Measurements from ENCODE around the gene TK2. TPM values are rescaled to one million over a fixed set of nuclear protein-coding genes. Genes with fewer than 3 reads are reported as not detected.

TK2 gene
- total RNA-seq, 2 donors from 2014 or later: 7.9 to 11.5 TPM

- no peak within 1 kb of the TSS for H3K27ac Mint-ChIP-seq
- no peak for DNase-seq
These were observed 16.4 kb upstream of the TK2 start, which contains the start of gene CMTM1 for GRCh38 chr16:66566051-66566901. Gene CMTM1, plus strand, starts transcription at chr16:66566439. Its CDS starts 75 bp downstream, at chr16:66566514.

GRCh38 chr16:66563574-66564334 lies 13.8 kb upstream of the TK2 start:
- H3K4me3 ChIP-seq (ENCODE audit: low read length): no peak overlapping the region
- Mint-ChIP-seq H3K4me1 (no peaks in the 10 kb centered on the region), H3K27me3 (ENCODE audit: insufficient read depth) (peaks cover 1% of the 10 kb centered on the region), H3K4me3 (no peak overlapping the region), H3K27ac (no peak overlapping the region), H3K36me3 (ENCODE audit: low read depth) (peaks cover 26% of the 10 kb centered on the region), H3K9me3 (no peaks in the 10 kb centered on the region)
- TF ChIP-seq CTCF (conservative IDR thresholded peaks at IDR 0.05): no peak
- DNase-seq: no peak
- no peak overlapping the region for H3K9ac ChIP-seq (ENCODE audit: extremely low read depth, low read length, poor library complexity, severe bottlenecking)
- peaks cover 8% of the 10 kb centered on the region for H3K36me3 ChIP-seq (ENCODE audit: control insufficient read depth, insufficient read depth, low read length)
- 93 to 100% methylated on average over 1 to 2 of the region's 2 CpGs for WGBS, 2 experiments (ENCODE audit: insufficient coverage in 1 of 2, insufficient read length in 1 of 2)
- no peaks in the 10 kb centered on the region for H3K4me1 ChIP-seq (ENCODE audit: control insufficient read depth, insufficient read depth, low read length)
- no peaks in the 10 kb centered on the region for H3K27me3 ChIP-seq (ENCODE audit: control insufficient read depth, insufficient read depth, low read length, poor library complexity, severe bottlenecking)
- H3K27ac ChIP-seq (ENCODE audit: low read depth, low read length): no peak overlapping the region
- no peaks in the 10 kb centered on the region for H3K9me3 ChIP-seq (ENCODE audit: control insufficient read depth, low read length)

More at GRCh38 chr16:66566051-66566901, 16.4 kb upstream of the TK2 start, which contains the start of gene CMTM1:
- TF ChIP-seq CTCF (conservative IDR thresholded peaks at IDR 0.05): no peak
- peaks cover 1% of the 10 kb centered on the region for H3K27me3 Mint-ChIP-seq (ENCODE audit: insufficient read depth)
- H3K4me3 Mint-ChIP-seq: no peak within 1 kb of the TSS
- H3K9ac ChIP-seq (ENCODE audit: extremely low read depth, low read length, poor library complexity, severe bottlenecking): no peak within 1 kb of the TSS
- H3K9me3 ChIP-seq (ENCODE audit: control insufficient read depth, low read length): no peaks in the 10 kb centered on the region
- 97 to 98% methylated on average over 34 to 54 of the region's 54 CpGs for WGBS, 2 experiments (ENCODE audit: insufficient coverage in 1 of 2, insufficient read length in 1 of 2)
- no peaks in the 10 kb centered on the region for H3K27me3 ChIP-seq (ENCODE audit: control insufficient read depth, insufficient read depth, low read length, poor library complexity, severe bottlenecking)
- H3K4me1 Mint-ChIP-seq: no peaks in the 10 kb centered on the region
- H3K27ac ChIP-seq (ENCODE audit: low read depth, low read length): no peak within 1 kb of the TSS
- peaks cover 8% of the 10 kb centered on the region for H3K36me3 ChIP-seq (ENCODE audit: control insufficient read depth, insufficient read depth, low read length)
- H3K36me3 Mint-ChIP-seq (ENCODE audit: low read depth): peaks cover 24% of the 10 kb centered on the region
- no peak within 1 kb of the TSS for H3K4me3 ChIP-seq (ENCODE audit: low read length)
- H3K9me3 Mint-ChIP-seq: no peaks in the 10 kb centered on the region
- H3K4me1 ChIP-seq (ENCODE audit: control insufficient read depth, insufficient read depth, low read length): no peaks in the 10 kb centered on the region

DNA sequence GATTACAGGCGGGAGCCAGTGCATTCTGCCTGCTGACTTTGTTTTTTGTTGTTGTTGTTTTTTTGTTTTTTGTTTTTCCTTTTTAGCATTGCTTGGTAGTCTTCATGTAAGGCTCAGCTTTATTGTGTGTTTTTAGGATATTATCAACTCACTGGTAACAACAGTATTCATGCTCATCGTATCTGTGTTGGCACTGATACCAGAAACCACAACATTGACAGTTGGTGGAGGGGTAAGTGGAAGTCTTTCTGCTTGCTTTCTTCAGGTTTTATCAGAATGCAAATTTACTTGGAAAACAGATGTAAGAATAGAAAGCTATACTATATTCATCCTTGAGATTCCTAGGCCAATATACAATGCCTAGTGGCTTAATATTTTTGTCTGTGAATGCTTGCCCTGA lies 13.1 kb upstream of the TK2 start:
- Mint-ChIP-seq H3K27ac (no peak overlapping the region), H3K27me3 (ENCODE audit: insufficient read depth) (peaks cover 1% of the 10 kb centered on the region), H3K4me3 (no peak overlapping the region), H3K4me1 (no peaks in the 10 kb centered on the region), H3K9me3 (no peaks in the 10 kb centered on the region), H3K36me3 (ENCODE audit: low read depth) (peaks cover 30% of the 10 kb centered on the region)
- H3K27me3 ChIP-seq (ENCODE audit: control insufficient read depth, insufficient read depth, low read length, poor library complexity, severe bottlenecking): no peaks in the 10 kb centered on the region
- H3K9me3 ChIP-seq (ENCODE audit: control insufficient read depth, low read length): no peaks in the 10 kb centered on the region
- no peaks in the 10 kb centered on the region for H3K4me1 ChIP-seq (ENCODE audit: control insufficient read depth, insufficient read depth, low read length)
- H3K27ac ChIP-seq (ENCODE audit: low read depth, low read length): no peak overlapping the region
- H3K9ac ChIP-seq (ENCODE audit: extremely low read depth, low read length, poor library complexity, severe bottlenecking): no peak overlapping the region
- peaks cover 14% of the 10 kb centered on the region for H3K36me3 ChIP-seq (ENCODE audit: control insufficient read depth, insufficient read depth, low read length)
- H3K4me3 ChIP-seq (ENCODE audit: low read length): no peak overlapping the region
- TF ChIP-seq CTCF (conservative IDR thresholded peaks at IDR 0.05): no peak
- no peak for DNase-seq
- 89% methylated on average over 2 of the region's 2 CpGs; no CpG with 5 or more reads in 1 of the 2 experiments for WGBS, 2 experiments (ENCODE audit: insufficient coverage in 1 of 2, insufficient read length in 1 of 2)
